ENCODE measurements around the gene FAM53B.

DNA sequence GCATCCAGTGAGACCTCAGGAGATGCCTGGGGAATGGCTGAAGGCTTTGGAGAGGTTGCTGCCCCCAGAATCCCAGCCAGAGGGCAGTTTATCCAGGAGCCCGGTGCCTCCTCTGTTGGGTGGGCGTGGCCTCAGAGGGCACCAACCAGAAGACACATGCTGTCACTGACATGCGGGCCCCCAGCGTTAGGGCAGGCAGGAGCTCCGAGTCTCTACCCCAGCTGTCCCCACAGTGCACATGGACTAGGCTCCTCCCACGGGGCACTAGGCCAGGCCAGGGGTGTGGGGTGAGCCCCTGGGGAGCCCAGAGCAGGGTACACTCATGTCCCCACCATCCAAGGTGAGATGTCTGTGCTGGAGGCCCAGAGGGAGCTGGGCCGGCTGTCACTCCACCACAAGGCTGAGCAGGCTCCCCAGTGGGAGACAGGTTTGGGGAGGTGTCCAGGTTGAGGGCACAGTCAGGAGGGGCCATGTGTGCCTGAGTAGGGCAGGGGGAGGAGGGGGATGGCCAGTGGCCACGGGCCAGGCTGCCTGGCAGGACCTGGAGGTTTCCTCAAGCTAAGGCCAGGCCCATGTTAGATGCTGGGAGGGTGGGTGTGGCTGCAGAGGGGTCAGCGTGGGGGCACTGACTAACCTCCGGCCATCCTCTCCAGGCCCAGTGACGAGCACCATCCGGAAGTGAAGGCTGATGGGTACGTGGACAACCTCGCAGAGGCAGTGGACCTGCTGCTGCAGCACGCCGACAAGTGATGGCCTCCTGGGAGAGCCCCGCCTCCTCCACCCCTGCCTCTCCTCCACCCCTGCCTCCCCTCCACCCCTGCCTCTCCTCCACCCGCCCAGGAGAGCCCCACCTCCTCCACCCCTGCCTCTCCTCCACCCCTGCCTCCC lies 131.3 kb downstream of the FAM53B start:
- no peak for TF ChIP-seq POLR2A (IDR thresholded peaks at IDR 0.05; ENCODE audit: low read length)
- TF ChIP-seq GATA1 (IDR thresholded peaks at IDR 0.05; ENCODE audit: low read depth, low read length): no peak

Measured in erythroblast (primary cell).